Measurements from ENCODE around the gene RAPGEF4.
"Not testable (repeated sequence)": the region's sequence is repeated elsewhere in the genome, so short reads cannot be mapped to it uniquely, and the experiment has no call there.

RAPGEF4 gene

GRCh38 chr2:172768401-172768800 is 32.8 kb downstream of the RAPGEF4 start:
- DNase-seq (ENCODE audit: extremely low spot score, insufficient read length, low read depth) (no peak), FAIRE-seq (no peak)

DNA sequence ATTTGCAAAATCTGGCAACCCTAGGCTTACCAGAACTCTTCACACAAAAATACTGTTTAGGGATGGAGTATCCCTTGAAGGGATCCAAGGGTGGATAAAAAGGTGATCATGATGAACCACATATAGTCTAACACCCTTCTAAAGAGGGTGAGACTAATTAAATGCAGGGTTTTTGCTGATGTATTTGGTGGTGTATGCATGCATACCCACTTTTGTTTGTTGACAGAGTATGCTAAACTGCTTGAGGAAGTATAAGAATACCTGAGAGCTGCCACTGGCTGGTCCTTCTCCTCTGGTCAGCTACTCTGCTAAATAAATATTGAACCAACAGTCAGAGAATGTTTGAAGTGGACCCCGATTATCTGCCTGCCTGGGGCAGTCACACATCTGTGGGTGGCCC is 34.2 kb downstream of the RAPGEF4 start:
- no peak for DNase-seq (ENCODE audit: extremely low spot score, insufficient read length, low read depth)
- FAIRE-seq, result no peak

DNA sequence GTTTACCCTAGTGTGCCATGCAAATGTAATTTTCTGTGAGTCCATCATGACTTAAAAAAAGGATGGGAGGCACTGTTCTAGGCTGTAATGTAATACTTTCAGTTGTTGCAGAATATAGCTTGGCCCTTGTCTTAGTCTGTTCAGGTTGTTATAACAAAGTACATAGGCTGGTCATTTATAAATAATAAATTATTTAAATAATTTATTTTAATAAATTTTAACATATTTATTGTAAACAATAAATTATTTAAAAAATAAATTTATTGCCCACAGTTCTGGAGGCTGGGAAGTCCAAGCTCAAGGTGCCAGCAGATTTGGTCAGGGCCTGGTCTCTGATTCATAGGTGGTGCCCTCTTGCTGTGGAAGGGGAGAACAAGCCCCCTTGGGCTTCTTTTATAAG is 35.2 kb downstream of the RAPGEF4 start:
- FAIRE-seq, result no peak

DNA sequence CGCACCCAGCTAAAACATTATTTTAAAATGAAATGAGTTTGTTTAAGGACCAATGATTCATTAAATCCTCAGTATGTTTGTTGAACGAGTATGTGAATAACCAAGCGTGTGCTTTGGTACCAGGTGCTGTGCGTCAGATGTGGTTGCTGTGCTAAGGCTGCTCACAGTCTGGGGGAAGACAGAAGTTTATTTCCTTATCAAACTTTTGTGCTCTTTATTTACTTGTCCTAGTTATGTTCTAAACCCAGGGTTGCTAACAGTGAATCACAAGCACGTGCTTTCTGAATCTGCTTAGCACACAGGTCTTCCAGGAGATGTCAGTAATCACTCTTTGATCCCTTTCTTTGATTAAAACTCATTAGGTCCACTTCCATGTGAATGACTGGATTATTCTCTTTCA is 37.0 kb downstream of the RAPGEF4 start:
- FAIRE-seq, result no peak
- no peak for DNase-seq (ENCODE audit: extremely low spot score, insufficient read length, low read depth)

More for the DNA sequence above, 35.2 kb downstream of the RAPGEF4 start:
- no peak for DNase-seq (ENCODE audit: extremely low spot score, insufficient read length, low read depth)

GRCh38 chr2:172774302-172774701 is 38.7 kb downstream of the RAPGEF4 start:
- FAIRE-seq, result no peak
- DNase-seq (ENCODE audit: extremely low spot score, insufficient read length, low read depth), result no peak

- DNase-seq (ENCODE audit: extremely low spot score, insufficient read length, low read depth) (no peak), FAIRE-seq (no peak)
These were observed 39.7 kb downstream of the RAPGEF4 start for GRCh38 chr2:172775319-172775718.

GRCh38 chr2:172777431-172777830 is 41.8 kb downstream of the RAPGEF4 start:
- no peak for DNase-seq (ENCODE audit: extremely low spot score, insufficient read length, low read depth)
- no peak for FAIRE-seq

GRCh38 chr2:172782506-172783164 is 47.0 kb downstream of the RAPGEF4 start:
- FAIRE-seq (no peak), DNase-seq (ENCODE audit: extremely low spot score, insufficient read length, low read depth) (no peak)

GRCh38 chr2:172783165-172783898 is 47.7 kb downstream of the RAPGEF4 start:
- DNase-seq (ENCODE audit: extremely low spot score, insufficient read length, low read depth) (no peak), FAIRE-seq (no peak)

DNA sequence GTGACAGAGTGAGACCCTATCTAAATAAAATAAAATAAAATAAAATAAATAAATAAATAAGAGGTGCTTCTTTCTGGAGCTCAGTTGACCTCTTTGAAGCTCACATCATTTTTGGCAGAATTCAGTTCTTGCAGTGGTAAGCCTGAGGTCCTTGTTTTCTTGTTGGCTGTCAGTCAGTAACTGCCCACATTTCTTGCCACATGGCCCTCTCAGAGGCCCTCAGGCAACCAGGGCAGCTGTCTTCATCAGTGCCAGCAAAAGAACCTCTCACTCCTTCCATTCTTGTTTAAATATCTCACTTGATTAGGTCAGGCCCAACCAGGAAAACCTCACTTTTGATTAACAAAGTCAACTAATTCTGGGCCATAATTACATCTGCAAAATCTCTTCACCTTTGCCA is 53.2 kb downstream of the RAPGEF4 start:
- FAIRE-seq (no peak), DNase-seq (ENCODE audit: extremely low spot score, insufficient read length, low read depth) (no peak)

DNA sequence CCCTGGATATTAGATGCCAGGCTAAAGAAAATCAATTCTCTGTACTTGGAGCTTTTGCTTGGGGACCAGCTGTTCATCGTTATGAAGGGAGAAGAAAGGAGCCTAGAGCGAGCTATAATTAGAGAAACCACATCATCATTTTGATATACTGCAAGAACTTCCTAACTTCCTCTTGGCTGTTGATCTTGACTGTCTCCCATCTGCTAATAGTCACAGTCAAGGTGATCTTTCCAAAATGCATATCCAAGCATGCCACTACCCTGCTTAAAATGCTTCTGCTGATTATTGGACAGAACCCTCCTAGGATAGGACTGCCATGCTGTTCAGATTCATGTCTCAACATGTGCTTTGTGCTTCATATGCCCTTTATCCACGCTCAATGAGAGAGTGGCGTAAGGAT is 54.8 kb downstream of the RAPGEF4 start:
- DNase-seq (ENCODE audit: extremely low spot score, insufficient read length, low read depth) (no peak), FAIRE-seq (no peak)

DNA sequence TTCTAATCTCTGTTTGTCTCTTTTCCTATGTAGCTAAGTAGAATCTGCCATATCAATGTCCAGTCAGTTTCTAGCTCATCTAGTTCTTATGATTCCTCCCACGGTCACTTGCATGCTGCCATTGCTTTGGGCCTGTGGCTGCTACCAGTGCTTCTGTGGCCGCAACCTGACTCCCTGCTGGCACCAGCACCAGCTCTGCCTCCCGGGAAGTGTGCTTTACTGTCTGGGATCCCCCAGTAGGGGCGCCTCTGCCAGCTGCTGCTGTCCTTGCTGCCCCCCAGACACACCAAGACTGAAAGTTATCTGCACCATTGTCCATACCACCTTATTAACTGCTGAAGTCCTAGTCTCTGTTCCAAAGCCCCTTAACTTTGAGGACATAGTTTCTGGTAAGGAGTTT is 56.3 kb downstream of the RAPGEF4 start:
- DNase-seq (ENCODE audit: extremely low spot score, insufficient read length, low read depth), result no peak
- no peak for FAIRE-seq

- FAIRE-seq (no peak), DNase-seq (ENCODE audit: extremely low spot score, insufficient read length, low read depth) (no peak)
These were observed 57.1 kb downstream of the RAPGEF4 start for GRCh38 chr2:172792711-172793110.

DNA sequence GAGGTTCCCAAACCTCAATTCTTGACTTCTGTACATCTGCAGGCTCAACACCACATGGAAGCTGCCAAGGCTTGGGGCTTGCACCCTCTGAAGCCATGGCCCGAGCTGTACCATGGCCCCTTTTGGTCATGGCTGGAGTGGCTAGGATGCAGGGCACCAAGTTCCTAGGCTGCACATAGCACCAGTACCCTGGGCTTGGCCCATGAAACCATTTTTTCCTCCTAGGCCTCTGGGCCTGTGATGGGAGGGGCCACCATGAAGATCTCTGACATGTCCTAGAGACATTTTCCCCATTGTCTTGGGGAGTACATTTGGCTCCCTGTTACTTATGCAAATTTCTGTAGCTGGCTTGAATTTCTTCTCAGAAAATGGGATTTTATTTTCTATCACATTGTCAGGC is 67.7 kb downstream of the RAPGEF4 start:
- DNase-seq (ENCODE audit: extremely low spot score, insufficient read length, low read depth); FAIRE-seq: not testable (repeated sequence)

DNA sequence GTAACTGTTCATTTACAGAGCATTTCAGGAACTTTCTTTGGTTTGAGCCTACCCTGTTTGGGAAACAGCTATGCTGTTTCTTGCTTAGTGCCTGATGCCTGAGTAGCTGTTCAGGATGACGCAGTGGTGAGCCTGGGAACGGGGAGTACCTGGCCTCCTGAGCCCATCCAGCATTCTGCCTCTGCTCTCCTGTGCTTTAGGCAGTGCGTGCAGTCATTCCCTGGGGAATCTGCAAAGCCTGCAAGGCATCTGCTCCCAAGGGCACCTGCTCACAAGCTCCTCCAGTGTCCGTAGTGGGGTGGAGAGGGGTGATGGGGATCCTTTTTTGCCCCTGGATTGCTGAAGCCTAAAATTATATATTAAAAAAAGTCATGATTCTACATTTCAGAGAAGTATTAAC is 68.8 kb downstream of the RAPGEF4 start:
- FAIRE-seq, result no peak

DNA sequence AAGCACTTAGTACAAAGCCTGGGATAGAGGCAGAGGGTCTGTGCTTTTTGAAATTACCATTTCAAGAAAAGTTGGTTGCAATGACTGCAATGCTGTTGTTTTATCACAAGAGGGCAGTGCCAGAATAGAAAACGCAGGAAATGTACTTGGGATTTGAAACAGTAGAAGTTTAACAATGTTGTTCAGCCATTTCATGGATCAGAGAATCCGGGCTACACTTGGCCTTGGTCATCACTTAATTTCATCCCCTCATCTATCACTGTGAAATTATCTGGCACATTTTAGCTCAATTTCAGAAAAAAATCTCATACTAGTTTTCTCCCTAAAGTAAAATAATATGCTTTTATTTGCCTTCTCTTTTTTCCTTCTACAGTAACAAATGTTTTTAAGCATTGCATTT is 70.8 kb downstream of the RAPGEF4 start:
- FAIRE-seq, result peak; percentile 67
- DNase-seq (ENCODE audit: extremely low spot score, insufficient read length, low read depth), result no peak

More for the DNA sequence above, 68.8 kb downstream of the RAPGEF4 start:
- no peak for DNase-seq (ENCODE audit: extremely low spot score, insufficient read length, low read depth)

- no peak for FAIRE-seq
- DNase-seq (ENCODE audit: extremely low spot score, insufficient read length, low read depth), result no peak
These were observed 71.4 kb downstream of the RAPGEF4 start for GRCh38 chr2:172806996-172807395.

DNA sequence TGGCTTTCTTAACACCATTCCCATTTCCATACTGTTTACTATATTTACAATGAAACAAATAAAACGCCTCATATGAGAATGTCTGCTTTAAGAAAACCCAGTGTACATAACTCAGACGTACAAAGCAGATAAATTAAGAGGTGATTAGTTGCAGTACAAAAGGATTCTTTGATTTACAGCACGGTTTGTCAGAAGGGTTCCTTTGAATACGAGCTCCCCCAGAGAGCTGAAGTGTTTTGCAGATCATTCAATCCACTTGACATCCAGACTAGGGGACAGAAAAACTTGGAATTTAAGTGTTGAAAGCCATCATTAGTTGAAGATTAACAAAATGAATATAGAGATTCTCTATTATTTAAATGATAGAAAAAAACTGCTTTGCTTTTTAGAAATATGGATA is 72.5 kb downstream of the RAPGEF4 start:
- no peak for FAIRE-seq

DNA sequence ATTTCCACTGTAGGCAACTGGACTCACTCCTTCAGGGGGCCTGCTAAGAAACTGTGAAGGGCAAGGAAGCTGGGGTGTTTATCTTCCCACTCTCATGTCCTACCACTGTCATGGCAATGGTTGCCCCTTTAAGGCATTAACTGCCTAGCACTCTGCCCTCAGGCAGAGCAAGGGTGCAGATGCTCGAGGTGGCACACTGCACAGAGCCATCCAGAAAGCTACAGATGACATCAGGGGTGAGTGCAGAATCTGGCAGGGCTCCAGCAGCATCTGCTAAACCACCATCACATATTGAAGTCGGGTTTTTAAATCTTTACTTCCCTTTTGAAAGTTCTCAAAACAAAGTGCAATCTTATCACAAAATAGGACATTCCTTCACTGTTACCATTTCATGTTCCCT is 75.4 kb downstream of the RAPGEF4 start:
- no peak for FAIRE-seq
- DNase-seq (ENCODE audit: extremely low spot score, insufficient read length, low read depth), result no peak

More for the DNA sequence above, 72.5 kb downstream of the RAPGEF4 start:
- DNase-seq (ENCODE audit: extremely low spot score, insufficient read length, low read depth), result no peak

GRCh38 chr2:172812158-172812744 is 76.6 kb downstream of the RAPGEF4 start:
- DNase-seq (ENCODE audit: extremely low spot score, insufficient read length, low read depth), result no peak
- no peak for FAIRE-seq

- no peak for DNase-seq (ENCODE audit: extremely low spot score, insufficient read length, low read depth)
- FAIRE-seq, result no peak
These were observed 77.8 kb downstream of the RAPGEF4 start for GRCh38 chr2:172813314-172813888.

Measured in GM18507 (cell line).